MCF 10A (cell line): ENCODE results near the gene POLR1A. TPM values are rescaled to one million over a fixed set of nuclear protein-coding genes. Genes with fewer than 3 reads are reported as not detected.

Experiments
- BruUV-seq: library from RNA; stranded (reverse); fragments of 400-500 nt; replicated peaks from 2 replicates; lab custom pipeline; 2021; lab: Mats Ljungman, UMichigan
- CTCF ChIA-PET: fragments of 300-600 bp; sonication (Branson Sonifier 250); formaldehyde crosslinking; extraction: SDS; loops from one replicate; lab custom pipeline; 2021; ENCODE audit warnings: antibody characterized with exemption, inconsistent platforms; lab: Yijun Ruan, JAX
- POLR2A ChIA-PET: fragments of 300-600, 350-650 bp; sonication (Branson Sonifier 250); formaldehyde crosslinking; extraction: SDS; loops from one replicate; lab custom pipeline; 2020; ENCODE audit warnings: antibody characterized with exemption, inconsistent platforms; lab: Yijun Ruan, JAX
- DNase-seq: peaks from one replicate; pipeline ENCODE4 v3.0.0-alpha.2; 2018; ENCODE audit not compliant: unreplicated experiment
- H3K27ac Mint-ChIP-seq: one replicate; pipeline ENCODE4 v1.8.0; 2022; ENCODE audit warnings: mild to moderate bottlenecking, low read depth, mixed read lengths; ENCODE audit not compliant: unreplicated experiment
- H3K27me3 Mint-ChIP-seq: one replicate; pipeline ENCODE4 v1.8.0; 2022; ENCODE audit warnings: mixed read lengths; ENCODE audit not compliant: insufficient read depth, unreplicated experiment
- H3K36me3 Mint-ChIP-seq: one replicate; pipeline ENCODE4 v1.8.0; 2022; ENCODE audit warnings: mild to moderate bottlenecking, moderate library complexity, mixed read lengths; ENCODE audit not compliant: insufficient read depth, unreplicated experiment
- H3K4me1 Mint-ChIP-seq: one replicate; pipeline ENCODE4 v1.8.0; 2022; ENCODE audit warnings: mixed read lengths; ENCODE audit not compliant: insufficient read depth, unreplicated experiment
- H3K4me3 Mint-ChIP-seq: one replicate; pipeline ENCODE4 v1.8.0; 2022; ENCODE audit warnings: mild to moderate bottlenecking, moderate library complexity, mixed read lengths; ENCODE audit not compliant: unreplicated experiment
- H3K9me3 Mint-ChIP-seq: one replicate; pipeline ENCODE4 v1.8.0; 2022; ENCODE audit warnings: mixed read lengths; ENCODE audit not compliant: unreplicated experiment
- intact Hi-C: fragments of 100-400 bp; cut with micrococcal nuclease; formaldehyde crosslinking; loops from 2 replicates; pipeline ENCODE4 v1.14.1; 2022
- total RNA-seq: library from RNA; stranded (reverse); gene quantifications from 2 replicates; pipeline ENCODE4 v1.2.3, GENCODE V29; 2022
- TF ChIP-seq, protein P1 (sequence below): fragments of 200-600 bp; IDR thresholded peaks from one replicate; pipeline ENCODE4 v1.8.0; 2022; ENCODE audit warnings: antibody characterized with exemption, mild to moderate bottlenecking; ENCODE audit not compliant: unreplicated experiment

POLR1A gene
- total RNA-seq, 1 experiment from 2014 or later: 52.7 TPM

DNA sequence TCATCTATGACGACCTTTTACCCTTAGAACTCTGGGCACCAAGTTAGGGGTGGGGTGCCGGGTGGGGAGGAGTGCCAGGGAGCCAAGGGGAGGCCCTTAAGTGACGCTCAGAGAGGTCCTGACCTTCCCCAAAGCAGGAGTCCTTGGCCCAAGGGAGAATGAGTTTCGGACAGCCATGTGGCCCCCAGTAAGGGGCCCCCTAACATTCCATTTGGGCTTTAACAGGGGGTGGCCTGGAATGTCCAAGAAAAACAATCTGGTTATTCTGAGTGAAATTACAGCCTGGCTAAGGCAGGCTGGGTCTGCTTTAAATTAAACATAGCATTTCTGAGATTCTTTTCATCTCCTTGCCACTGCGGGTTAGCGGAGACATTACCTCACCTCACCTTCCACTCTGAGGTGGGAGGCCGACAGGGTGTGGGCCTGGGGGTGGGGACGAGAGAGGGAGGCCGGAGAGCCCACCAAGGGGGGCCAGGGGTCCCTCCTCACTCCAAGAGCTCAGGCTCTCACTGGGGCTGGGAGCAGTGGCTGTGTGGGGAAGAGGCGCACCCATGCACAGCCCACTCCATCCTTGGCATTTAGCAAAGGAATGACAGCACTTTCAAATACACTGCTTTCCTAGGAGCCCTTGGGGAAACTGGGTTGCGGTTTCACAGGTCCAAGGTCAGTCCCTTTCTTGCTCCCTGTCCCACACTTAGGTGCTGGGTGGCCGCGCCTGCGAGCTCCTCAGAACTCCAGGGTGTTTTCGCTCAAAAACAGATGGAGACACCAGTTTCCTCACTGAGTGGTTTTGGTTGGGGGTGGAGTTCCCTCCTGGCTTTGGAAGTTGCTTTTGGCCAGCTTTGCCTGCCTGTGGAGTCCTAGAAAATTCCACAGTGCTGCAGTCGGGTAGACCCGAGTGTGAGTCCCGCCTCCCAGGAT lies 107.4 kb downstream of the POLR1A start:
- H3K4me1 Mint-ChIP-seq: peaks cover 10% of the 10 kb centered on the region
- no peak for DNase-seq

GRCh38 chr2:85997017-85997970 lies 108.4 kb downstream of the POLR1A start:
- intact Hi-C loops: no loop called here
- TF ChIP-seq, protein P1, sequence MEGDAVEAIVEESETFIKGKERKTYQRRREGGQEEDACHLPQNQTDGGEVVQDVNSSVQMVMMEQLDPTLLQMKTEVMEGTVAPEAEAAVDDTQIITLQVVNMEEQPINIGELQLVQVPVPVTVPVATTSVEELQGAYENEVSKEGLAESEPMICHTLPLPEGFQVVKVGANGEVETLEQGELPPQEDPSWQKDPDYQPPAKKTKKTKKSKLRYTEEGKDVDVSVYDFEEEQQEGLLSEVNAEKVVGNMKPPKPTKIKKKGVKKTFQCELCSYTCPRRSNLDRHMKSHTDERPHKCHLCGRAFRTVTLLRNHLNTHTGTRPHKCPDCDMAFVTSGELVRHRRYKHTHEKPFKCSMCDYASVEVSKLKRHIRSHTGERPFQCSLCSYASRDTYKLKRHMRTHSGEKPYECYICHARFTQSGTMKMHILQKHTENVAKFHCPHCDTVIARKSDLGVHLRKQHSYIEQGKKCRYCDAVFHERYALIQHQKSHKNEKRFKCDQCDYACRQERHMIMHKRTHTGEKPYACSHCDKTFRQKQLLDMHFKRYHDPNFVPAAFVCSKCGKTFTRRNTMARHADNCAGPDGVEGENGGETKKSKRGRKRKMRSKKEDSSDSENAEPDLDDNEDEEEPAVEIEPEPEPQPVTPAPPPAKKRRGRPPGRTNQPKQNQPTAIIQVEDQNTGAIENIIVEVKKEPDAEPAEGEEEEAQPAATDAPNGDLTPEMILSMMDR: no peak
- Mint-ChIP-seq H3K9me3 (no peaks in the 10 kb centered on the region), H3K27ac (no peak overlapping the region), H3K27me3 (no peaks in the 10 kb centered on the region), H3K4me3 (no peak overlapping the region), H3K36me3 (peaks cover 7% of the 10 kb centered on the region), H3K4me1 (peaks cover 10% of the 10 kb centered on the region)
- BruUV-seq: no TSS peak
- ChIA-PET POLR2A (no interaction called here), CTCF (interaction anchor here (0.6 to 3.7 kb wide), 2 partner anchors 109 to 170 kb away, joined by 3 to 15 read pairs; partner anchors contain the start of gene ST3GAL5)
- DNase-seq: no peak

More for the DNA sequence above, 107.4 kb downstream of the POLR1A start:
- Mint-ChIP-seq H3K27me3 (no peaks in the 10 kb centered on the region), H3K36me3 (no peaks in the 10 kb centered on the region), H3K4me3 (no peak overlapping the region), H3K9me3 (no peaks in the 10 kb centered on the region), H3K27ac (no peak overlapping the region)
- POLR2A ChIA-PET: no interaction called here
- no TSS peak for BruUV-seq
- TF ChIP-seq, protein P1: no peak
- CTCF ChIA-PET: no interaction called here
- intact Hi-C loops: no loop called here

- Mint-ChIP-seq H3K27me3 (no peaks in the 10 kb centered on the region), H3K4me1 (peaks cover 10% of the 10 kb centered on the region), H3K4me3 (no peak overlapping the region), H3K36me3 (peaks cover 7% of the 10 kb centered on the region), H3K27ac (no peak overlapping the region), H3K9me3 (no peaks in the 10 kb centered on the region)
- DNase-seq: no peak
- ChIA-PET CTCF (interaction anchor here (0.6 to 3.7 kb wide), 2 partner anchors 108 to 171 kb away, joined by 3 to 15 read pairs; partner anchors contain the start of gene ST3GAL5), POLR2A (no interaction called here)
- intact Hi-C loops: no loop called here
- BruUV-seq: no TSS peak
- TF ChIP-seq, protein P1: no peak
Measured at GRCh38 chr2:85996591-85996990, 109.1 kb downstream of the POLR1A start.
